Activated CD4-positive, alpha-beta T cell treated with anti-CD3 and anti-CD28 coated beads, Interleukin-10, Interleukin-2, amounts not matched to agents 100 ng/mL and 50 ng/mL, durations not matched to agents 16 hours and 8 hours (primary cell): ENCODE data around the gene CREBBP.

ENCODE experiments used
- DNase-seq: peaks from one replicate; pipeline ENCODE4 v3.0.0-alpha.2; 2020

The CREBBP gene

DNA sequence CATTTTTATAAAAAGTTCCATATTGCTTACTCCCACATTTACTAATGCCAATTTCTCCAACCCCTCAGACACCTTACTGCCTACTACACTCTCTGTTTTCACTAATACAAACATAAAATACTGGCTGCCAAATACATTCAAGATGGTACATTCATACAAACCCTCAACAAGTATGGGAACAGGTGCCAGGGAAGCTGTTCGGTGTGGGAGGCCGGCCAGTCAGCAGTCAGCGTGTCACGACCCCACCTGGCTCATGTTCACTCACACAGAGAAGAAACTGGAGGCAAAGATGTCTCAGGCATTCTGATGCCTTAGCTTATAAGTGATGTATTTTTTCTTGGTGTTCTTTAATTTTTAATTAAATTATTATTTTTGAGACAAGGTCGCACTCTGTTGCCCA lies 120.8 kb downstream of the CREBBP start:
- DNase-seq = no peak

DNA sequence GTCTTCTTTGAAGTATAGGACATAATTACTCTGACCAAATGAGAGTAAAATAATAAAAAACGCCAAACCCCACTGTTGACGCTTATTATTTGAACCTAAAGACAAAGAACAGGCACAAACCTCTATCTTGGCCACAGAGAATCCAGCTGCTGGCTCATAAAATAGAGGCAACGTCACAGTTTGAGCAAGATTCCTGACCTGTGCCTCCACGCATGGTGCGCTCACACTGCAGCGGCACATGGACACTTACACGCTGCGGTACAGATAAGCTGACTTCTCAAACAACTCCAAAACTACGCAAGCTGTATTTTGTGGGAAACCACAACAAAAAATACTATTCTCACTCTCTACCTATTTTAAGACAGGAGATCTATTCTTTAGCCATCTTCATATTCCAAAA lies 124.4 kb downstream of the CREBBP start:
- DNase-seq = no peak

DNA sequence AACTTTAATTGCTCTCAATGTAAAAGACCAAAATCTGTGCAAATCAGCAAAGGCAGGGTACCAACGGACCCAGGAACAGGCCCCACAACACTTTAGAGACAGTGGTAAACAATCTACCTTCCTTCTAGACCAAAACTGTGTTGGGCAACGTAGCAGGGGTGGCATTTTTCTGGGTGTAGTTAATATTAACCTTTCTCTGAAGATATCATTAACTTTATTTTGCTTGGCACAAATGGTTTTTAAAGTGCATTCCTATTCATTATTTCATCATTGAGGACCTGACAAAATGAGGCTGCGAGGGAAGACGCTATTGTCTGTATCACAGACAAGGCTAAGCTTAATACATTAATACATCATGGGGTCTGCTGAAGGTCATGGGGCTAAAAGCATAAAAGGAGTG lies 125.3 kb downstream of the CREBBP start:
- no peak for DNase-seq

DNA sequence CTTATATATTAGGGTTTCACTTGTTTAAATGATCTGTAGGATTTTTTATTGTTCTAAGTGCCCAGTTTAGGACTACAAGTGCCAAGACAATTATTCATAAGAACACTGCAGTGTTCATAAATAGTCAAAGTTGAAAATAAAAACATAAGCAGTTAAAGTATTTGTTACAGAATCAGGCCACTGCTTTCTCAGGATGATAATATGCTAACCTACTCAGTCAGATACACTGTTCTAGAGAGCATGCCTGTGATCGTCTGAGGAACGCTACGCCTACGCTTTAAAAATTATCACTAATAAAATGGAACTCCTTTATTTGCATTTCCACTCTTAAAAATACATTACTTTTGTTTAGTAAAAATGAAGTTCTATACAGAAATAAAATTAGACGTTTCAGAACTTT lies 125.7 kb downstream of the CREBBP start:
- no peak for DNase-seq

DNA sequence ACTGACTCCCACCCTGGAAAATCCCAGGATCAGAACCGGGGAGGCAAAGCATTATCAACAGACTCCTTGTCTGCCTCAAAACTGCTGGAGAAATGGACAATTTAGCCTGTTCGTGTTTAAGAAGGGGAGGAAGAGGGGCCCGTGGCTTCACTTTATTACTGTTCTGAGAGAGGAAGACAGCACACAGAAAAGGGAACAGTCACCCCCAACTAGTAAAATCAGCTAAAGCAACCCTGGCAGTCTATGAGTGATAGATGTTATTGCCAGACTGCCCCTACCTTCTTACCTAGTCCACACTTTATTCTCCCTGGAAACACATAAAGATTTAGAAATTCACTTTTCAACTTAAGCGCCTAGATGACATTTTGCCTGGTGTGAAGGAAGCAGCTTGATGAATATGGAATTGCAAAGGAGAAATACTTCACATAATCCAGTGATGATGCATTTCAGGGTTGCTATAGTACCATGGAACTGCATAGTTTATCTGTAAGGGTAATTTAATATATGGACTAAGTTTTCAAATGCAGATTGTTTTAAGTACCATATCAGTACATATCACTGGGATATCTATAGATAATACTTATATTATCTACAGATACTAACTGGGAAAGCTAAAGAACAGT lies 126.3 kb downstream of the CREBBP start:
- no peak for DNase-seq

DNA sequence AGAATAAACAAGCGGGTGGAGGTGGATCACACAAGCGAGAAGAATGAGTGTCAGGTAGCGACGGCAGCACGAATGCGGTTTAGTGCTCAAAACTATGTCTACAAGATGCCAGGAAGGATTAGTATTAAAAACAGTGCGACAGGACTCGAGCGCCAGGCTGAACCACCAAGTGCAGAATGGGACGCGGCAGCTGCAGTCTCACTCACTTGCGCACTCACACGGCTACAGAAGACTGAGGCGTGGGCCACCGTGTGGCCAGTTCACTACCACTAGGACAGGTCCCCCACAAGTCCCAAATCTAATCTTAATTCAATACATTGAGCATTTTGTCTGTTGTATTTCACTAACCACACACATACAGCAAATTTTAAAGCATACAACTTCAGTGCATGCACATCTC lies 127.5 kb downstream of the CREBBP start:
- DNase-seq = no peak

DNA sequence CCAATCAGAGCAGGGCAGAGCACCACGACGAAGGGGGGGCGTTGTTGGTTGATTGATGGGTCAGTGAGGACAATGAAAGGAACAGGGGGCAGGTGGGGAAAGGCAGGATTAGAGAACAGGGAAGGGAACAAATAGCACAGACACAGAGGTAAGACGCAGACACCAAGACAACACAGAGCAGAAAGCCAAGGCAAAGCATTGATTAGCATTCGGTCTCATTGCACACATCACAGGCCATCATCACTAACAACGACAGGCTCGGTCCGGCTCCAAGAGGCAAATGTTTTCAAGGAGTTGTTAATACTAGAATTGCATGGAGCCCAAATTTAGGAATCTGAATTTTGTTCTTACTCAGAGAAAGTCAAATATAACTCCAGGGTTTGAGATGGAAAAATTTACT lies 128.6 kb downstream of the CREBBP start:
- no peak for DNase-seq

DNA sequence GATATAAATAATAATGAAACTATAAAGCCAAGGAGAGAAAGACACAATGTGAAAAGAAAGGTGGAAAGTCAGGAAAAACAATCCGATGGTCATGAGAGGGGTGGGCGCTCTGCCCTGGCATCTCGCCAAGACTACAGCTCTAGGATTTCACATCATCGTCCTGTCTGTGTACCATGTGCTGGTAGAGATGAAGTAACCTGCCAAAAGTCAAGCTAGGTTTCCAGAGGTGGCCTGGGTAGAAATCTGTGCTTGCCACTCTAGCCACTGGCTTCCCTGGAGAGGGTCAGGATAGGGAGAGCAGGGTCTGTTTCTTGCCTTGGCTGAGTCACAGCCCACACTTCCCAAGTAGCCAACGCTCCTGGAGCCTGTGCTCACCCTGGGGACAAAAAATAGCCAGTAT lies 132.2 kb downstream of the CREBBP start:
- no peak for DNase-seq

DNA sequence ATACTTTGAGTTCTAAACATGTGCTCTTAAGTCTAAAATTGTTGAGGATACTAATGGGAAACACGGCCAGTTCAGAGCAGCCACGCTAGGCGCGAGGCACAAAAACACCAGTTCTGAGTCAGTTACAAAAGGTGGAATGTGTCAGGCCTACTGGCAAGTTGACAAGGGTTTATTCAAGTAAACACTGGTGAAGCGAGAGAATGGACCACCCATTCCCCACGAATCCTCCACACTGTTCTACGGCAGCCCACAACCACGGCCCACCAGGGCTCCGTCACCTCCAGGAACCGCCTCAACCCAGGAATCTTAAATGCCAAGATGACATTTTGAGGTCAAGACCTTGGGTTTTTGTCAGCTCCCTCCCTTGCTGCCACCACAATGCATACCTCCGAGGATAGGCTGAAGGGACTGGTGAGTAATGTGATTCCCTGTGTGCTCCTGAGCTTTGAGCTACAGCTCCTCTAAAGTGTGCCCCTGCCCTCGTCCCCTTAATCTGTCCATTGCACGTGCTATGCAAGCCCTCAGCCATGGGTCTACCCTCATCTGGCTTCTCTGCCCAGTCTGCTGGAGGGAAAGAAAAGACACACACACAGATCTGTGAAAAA lies 134.7 kb downstream of the CREBBP start:
- no peak for DNase-seq

DNA sequence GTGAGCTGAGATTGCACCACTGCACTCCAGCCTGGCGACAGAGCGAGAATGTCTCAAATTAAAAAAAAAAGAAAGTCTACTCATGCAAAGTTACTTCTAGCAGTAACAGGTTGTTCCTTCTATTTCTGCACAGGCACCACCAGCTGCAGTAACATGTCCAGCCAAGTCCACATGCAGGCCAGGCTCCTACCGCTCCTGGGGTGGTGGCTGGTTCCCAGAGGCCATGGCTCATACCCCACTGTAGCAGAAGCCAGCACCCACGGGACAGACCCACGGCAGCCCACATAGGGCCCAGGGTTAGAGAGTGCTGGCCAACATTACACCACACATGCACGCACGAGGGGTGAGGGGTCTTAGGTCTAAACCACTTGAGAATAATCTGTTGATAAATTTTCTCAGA lies 136.5 kb downstream of the CREBBP start:
- DNase-seq = no peak

DNA sequence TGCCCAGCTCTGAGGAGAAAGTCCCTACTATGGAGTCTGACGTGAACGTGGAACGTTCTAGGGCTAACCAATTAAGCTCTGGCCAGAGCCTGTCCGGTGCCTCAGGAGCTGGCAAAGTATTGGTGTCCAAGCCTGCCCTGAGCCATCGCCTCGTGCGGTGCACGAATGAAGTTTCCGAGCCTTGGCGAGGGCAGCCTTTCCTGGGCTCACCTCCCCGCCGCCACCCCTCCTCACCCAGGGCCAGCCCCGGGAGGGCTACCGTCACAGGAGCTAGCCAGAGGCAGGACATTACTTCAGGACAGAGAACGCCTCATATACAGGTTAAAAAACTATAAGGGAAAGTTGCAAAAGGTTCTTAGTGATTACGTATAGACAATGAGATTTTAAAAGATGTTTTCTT lies 139.6 kb downstream of the CREBBP start:
- DNase-seq = no peak

DNA sequence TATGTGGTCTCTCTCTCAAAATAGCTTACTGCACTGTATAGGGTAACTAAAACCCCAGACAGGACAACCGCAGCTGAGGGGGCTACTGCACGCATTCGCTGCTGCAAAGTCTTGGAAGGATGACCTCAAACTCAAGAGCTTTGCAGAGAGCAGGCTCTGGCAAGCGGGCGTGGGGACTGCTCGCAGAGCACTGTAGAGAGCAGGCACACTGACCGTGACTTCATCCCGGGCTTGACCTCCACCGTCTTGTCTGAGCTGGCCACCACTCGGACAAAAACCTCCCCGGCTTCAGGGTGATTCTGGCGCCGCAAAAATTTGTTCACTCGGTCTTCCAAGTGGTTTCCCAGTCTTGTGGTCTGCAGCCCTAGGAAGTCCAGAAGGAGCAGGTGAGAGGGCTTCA lies 140.3 kb downstream of the CREBBP start:
- DNase-seq = no peak

DNA sequence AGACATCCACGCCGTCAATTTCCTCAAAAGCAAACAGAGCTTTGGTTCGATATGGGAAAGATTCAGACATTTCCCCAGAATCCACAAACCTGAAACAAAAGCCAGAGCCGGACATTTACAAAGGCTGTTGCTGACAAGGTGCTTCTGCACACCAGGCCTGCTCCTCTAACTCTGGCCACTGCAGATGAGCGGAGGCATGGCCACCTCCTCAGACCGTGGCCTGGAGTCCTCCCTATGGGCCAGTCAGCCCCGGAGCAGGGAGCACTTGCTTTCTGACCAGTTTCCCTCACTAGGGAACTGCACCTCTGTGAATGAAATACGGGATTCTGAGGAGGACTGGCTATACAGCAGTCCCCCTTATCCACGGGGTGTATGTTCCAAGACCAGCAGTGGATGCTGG lies 140.9 kb downstream of the CREBBP start:
- DNase-seq = no peak

DNA sequence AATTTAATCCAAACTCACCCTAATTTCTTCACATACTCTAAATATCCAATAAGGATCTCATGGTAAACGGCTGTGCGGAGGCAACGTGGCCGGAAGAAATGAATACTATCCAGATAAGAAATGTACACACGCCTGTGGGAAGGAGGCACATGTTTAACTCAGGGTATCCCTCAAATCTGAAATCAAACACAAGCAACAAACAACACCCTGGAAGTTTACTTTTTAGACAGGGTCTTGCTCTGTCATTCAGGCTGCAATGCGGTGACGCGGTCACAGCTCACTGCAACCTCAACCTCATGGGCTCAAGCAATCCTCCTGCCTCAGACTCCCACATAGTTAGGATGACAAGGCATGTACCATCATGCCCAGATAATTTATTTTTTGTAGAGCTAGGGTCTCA lies 142.0 kb downstream of the CREBBP start:
- DNase-seq = no peak

DNA sequence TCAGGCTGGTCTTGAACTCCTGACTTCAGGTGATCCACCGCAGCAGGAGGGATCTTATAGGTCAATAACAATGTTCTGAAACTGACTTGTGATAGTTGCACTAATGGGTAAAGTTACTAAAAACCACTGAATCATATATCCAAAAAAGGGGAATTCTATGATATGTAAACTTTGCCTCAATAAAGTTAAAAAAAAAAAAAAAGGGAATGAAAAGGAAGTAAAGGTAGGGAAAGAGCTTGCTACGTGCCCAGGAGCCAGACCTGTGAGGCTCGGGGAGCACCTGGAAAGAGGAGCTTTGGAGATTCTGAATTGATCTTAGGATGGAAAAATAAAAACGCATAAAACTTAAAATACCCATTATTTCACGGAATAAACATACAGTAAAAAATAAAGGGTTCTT lies 142.4 kb downstream of the CREBBP start:
- no peak for DNase-seq

DNA sequence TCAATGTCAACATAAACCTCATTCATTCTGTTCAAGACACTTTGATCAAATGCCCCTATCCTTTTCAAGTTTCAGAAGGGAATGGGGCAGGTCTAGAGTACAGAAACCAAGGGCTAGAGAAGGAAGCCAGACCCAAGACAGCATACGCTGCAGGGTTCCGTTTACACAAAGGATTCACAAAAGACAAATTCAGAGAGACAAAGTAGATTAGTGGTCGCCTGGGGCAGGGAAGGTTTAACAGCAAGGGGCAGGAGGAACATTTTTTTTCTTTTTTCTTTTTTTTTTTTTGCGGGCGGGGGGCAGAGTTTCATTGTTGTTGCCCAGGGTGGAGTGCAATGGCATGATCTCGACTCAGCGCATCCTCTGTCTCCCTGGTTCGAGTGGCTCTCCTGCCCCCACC lies 143.3 kb downstream of the CREBBP start:
- no peak for DNase-seq

DNA sequence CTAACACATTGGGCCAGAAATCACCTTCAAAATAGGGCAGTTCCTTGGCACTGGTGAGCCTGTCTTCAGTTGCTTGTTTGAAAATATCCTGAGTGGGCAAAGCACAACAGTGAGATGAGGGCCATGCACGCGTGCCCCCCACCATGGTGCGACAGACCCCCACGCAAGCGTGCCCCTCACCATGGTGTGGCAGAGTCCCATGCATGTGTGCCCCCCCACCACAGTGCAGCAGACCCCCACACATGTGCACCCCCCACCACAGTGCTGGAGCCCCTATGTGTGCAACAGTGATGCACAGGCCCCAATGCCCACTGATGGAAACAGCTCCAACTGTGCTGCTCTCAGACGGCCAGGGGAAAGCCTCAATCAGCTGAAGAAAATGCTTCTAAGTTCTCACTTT lies 144.4 kb downstream of the CREBBP start:
- DNase-seq = no peak

DNA sequence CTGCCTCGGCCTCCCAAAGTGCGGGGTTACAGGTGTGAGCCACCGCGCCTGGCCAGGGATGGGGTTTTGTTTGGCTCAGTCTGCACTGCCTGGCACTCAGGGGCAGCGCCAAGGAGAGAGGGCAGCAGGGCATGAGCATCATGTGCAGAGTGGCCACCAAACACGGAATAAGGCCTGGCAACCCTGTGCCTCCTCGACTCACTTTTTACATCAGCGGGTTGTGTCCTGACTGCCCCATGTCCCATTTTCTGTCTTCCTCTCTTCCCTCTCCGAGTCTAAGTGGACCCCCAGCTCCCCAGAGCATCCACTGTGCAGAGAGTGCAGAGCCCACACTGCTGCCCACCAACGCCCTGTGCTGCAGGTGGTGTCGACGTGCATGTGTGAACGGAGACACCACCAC lies 145.0 kb downstream of the CREBBP start:
- no peak for DNase-seq

DNA sequence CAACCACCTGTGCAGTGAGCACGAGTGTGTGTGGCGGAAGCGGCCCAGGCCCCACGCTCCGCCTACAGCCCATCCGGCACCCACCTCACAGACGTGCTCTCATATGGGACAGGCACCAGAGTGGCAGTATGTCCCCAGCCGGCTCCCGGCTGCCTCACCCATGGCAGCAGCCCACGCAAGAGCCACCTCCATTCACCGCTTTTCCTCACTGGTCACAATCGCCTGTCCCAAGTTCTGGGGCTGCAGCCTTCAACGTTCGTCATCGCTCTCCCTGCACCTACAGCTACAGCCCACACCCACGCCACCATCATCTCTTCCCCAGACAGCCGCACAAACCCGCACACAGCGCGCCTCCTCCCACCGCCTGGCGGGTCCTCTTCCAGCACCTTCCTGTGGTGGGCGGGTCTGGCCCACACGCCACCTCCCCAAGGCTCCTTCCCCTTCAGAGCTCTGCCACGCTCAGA lies 145.7 kb downstream of the CREBBP start:
- no peak for DNase-seq

DNA sequence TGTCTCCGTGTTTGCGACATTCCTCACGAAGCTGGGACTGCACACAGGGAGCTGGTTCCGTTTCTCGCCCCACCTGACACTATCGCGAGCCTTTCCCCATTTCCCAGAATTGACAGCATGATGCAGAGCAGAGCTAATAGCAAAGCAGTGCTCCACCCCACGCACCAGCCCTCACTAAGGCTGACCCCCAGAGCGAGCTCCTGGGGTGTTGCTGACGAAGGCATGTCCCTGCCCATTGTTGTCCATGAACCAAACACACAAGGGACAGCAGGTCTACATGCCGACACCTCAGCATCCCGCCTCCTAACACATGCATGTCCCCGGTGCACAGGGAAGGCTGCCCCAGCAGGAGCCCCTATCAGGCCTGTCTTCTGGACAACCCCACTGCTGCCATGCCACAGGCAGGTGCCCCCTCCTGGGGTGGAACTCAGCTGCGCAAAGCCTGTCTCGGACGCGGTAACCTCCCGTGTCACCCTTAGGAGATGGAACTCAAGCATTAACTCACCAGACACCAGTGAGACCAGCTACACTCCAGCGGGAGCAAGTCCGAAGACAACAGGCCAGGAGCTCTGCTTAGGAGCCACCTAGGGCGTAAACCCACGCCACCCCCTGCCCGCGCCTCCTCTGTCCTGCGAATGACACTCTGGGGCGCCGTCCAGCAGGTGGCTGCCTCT lies 146.3 kb downstream of the CREBBP start:
- DNase-seq = no peak

DNA sequence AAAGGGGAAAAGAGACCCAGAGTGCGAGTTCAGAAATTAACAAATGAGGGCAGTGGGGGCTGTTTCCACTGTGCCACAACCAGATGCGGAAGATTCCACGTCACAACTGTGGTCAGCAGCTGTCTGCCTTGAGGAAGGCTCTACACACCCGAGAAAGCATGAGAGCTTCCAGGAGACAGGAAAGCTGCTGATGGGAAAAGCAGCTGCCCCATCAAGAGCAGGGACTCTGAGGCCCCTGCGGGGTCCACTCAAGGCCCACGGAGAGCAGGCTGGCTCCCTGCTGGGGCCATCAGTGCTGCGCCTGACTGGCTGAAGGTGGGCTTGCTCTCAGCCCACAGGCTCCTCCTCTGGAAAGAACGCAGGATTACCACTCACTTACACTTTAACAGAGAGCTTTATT lies 148.3 kb downstream of the CREBBP start:
- no peak for DNase-seq

DNA sequence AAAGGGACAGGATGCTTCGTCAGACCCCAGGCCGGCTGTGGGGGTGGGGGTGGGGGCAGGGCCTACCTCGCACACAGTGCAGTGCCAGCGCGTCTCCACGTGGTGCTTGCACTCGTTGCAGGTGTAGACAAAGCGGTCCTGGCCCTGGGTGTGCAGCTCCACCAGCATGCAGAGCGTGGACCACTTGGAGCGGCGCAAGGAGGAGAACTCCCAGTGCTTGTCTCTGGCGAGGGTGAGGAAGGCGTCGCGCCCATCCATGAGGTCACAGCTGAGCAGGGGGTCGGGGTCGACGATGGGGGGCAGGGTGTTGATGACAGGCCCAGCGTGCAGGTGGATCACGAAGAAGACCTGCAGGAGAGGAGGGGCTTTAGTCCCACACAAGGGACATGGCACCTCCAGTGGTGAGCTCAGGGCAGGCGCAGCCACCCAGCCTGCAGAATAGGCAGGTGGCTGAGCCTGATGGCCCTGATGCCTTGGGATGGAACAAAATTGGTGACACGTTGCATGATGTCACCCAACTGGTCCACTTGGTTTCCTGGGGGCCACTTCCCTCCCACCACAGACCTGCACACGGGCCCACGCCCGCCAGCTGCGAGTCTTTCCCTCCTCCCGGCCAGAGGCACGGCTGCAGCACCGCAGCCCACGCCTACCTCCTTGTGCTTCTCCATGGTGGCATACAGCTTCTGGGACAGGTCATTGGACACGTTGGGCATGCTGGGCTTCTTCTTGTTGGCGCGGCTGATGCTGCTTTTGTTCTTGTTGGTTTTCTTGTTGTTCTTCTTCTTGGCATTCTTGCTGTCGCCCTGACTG lies 149.2 kb downstream of the CREBBP start:
- no peak for DNase-seq

DNA sequence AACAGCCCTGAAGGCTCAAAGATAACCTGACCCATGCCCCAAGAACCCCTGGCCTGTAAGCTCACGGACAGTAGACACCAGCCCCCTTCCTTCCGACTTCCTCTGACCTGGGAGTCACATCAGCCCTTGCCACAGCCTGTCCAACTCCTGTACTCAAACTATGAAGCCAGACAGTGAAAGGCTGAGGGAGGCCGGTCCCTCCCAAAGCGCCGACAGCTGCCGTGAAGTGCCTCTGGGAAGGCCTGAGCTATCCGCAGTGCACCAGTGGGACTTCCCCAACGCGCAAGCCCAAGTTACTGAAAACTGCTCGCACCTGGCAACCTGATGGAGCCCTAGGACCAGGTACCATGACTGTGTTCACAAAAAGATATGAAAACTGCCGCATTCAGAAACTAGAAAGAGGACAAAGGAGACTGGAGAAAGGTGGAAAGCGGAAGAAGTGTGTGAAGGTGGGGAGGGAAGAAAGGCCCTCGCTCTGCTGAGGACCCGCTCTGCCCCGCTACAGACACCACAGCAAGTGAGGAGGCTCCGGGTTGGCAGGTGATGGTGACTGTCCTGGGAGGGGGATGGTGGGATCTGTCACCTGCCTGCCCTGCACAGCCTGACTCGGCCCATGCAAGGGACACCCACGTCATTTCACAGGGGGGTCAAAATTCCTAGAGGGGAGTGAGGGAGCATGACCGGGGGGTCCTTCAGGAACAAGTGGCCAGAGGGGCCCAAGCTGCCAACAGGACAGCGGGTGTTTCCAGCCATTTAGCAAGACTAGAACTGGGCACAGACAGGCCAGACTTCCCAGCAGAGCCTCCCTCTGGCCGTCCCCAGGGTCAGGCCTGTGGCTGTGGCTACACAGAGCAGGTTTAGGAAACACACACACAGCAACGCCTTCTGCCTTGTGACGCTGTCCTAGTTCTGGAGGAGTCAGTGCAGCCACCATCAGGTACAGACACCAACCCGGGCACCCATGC lies 150.1 kb downstream of the CREBBP start:
- no peak for DNase-seq
